Neural cell (in vitro differentiated cells): ENCODE results near the gene NRG3. TPM values are rescaled to one million over a fixed set of nuclear protein-coding genes. Genes with fewer than 3 reads are reported as not detected.

Experiments
- H2AFZ ChIP-seq: fragments of 200-600, 300-800 bp; sonication (generic), shearing (Covaris generic); 2 replicates; pipeline ENCODE4 v1.6.0; 2014; ENCODE audit warnings: low read depth, mild to moderate bottlenecking, antibody characterized with exemption, low read length, moderate library complexity
- H3F3A ChIP-seq: fragments of 200-600 bp; shearing (Covaris generic); 2 replicates; pipeline ENCODE4 v1.6.1; 2016; ENCODE audit warnings: mild to moderate bottlenecking, moderate library complexity, mixed read lengths, antibody characterized with exemption, low read length; ENCODE audit not compliant: insufficient read depth, poor library complexity, severe bottlenecking
- H3K27ac ChIP-seq: fragments of 200-600, 300-800 bp; sonication (generic), shearing (Covaris generic); 2 replicates; pipeline ENCODE4 v1.5.1; 2014; ENCODE audit warnings: mild to moderate bottlenecking, low read length, moderate library complexity
- H3K27me3 ChIP-seq: fragments of 300-800, 200-600 bp; sonication (generic), shearing (Covaris generic); 2 replicates; pipeline ENCODE4 v1.6.0; 2014; ENCODE audit warnings: mild to moderate bottlenecking, low read depth, low read length, moderate library complexity; ENCODE audit not compliant: insufficient read depth
- H3K36me3 ChIP-seq: fragments of 300-800, 200-600 bp; sonication (generic), shearing (Covaris generic); 2 replicates; pipeline ENCODE4 v1.5.1; 2014; ENCODE audit warnings: mild to moderate bottlenecking, antibody characterized with exemption, low read length, moderate library complexity; ENCODE audit not compliant: insufficient read depth
- H3K4me2 ChIP-seq: fragments of 300-800, 200-600 bp; sonication (generic), shearing (Covaris generic); 2 replicates; pipeline ENCODE4 v1.6.0; 2014; ENCODE audit warnings: mild to moderate bottlenecking, low read length
- H3K4me3 ChIP-seq: fragments of 300-800, 200-600 bp; sonication (generic), shearing (Covaris generic); 2 replicates; pipeline ENCODE4 v1.5.1; 2014; ENCODE audit warnings: mild to moderate bottlenecking, low read length, moderate library complexity
- H3K79me2 ChIP-seq: fragments of 200-600 bp; shearing (Covaris generic); replicated peaks from 2 replicates; pipeline ENCODE4 v1.6.0; 2014; ENCODE audit warnings: mild to moderate bottlenecking, low read length, moderate library complexity; ENCODE audit not compliant: insufficient read depth
- H3K9ac ChIP-seq: fragments of 300-800, 200-600 bp; sonication (generic), shearing (Covaris generic); 2 replicates; pipeline ENCODE4 v1.6.1; 2016; ENCODE audit warnings: mild to moderate bottlenecking, low read length, mixed read lengths
- H3K9me2 ChIP-seq: fragments of 200-600 bp; shearing (Covaris generic); 2 replicates; pipeline ENCODE4 v1.6.1; 2016; ENCODE audit warnings: mild to moderate bottlenecking, low read length, mixed read lengths; ENCODE audit not compliant: insufficient read depth
- H3K9me3 ChIP-seq: fragments of 200-600, 300-800 bp; sonication (generic), shearing (Covaris generic); 2 replicates; pipeline ENCODE4 v1.6.1; 2016; ENCODE audit warnings: mild to moderate bottlenecking, mixed run types, low read length, moderate library complexity, mixed read lengths
- H4K20me1 ChIP-seq: fragments of 200-600 bp; shearing (Covaris generic); 2 replicates; pipeline ENCODE4 v1.6.1; 2016; ENCODE audit warnings: mild to moderate bottlenecking, mixed run types; ENCODE audit not compliant: insufficient read depth
- CTCF ChIP-seq: fragments of 450-650 bp; IDR thresholded peaks from 2 replicates; pipeline ENCODE4 v1.5.1; 2014; ENCODE audit warnings: antibody characterized with exemption, mild to moderate bottlenecking, moderate library complexity; ENCODE audit not compliant: poor library complexity, severe bottlenecking
- EP300 ChIP-seq: fragments of 450-650 bp; conservative IDR thresholded peaks from 2 replicates; pipeline ENCODE4 v1.6.1; 2014; ENCODE audit warnings: antibody characterized with exemption, mild to moderate bottlenecking, moderate library complexity; ENCODE audit not compliant: poor library complexity, severe bottlenecking
- EZH2 ChIP-seq: fragments of 200-600, 300-800 bp; shearing (Covaris generic), sonication (generic); IDR thresholded peaks from 2 replicates; pipeline ENCODE4 v1.6.1; 2014; ENCODE audit warnings: antibody characterized with exemption, low read length, borderline replicate concordance, mild to moderate bottlenecking; ENCODE audit not compliant: insufficient read depth, poor library complexity, severe bottlenecking
- MXI1 ChIP-seq: fragments of 450-650 bp; conservative IDR thresholded peaks from 2 replicates; pipeline ENCODE4 v1.6.1; 2014; ENCODE audit warnings: antibody characterized with exemption, mild to moderate bottlenecking; ENCODE audit not compliant: poor library complexity, severe bottlenecking
- POLR2AphosphoS5 ChIP-seq: IDR thresholded peaks from 2 replicates; pipeline ENCODE4 v1.6.1; 2012
- RAD21 ChIP-seq: fragments of 450-650 bp; conservative IDR thresholded peaks from 2 replicates; pipeline ENCODE4 v1.6.1; 2014; ENCODE audit warnings: antibody characterized with exemption, mild to moderate bottlenecking, moderate library complexity
- SMC3 ChIP-seq: fragments of 450-650 bp; conservative IDR thresholded peaks from 2 replicates; pipeline ENCODE4 v1.6.1; 2014; ENCODE audit warnings: antibody characterized with exemption, mild to moderate bottlenecking, moderate library complexity; ENCODE audit not compliant: poor library complexity
- TAF1 ChIP-seq: IDR thresholded peaks from 2 replicates; pipeline ENCODE4 v1.6.1; 2012; ENCODE audit warnings: low read depth
- polyA plus RNA-seq: library from polyadenylated mRNA; depleted of rRNA; stranded (reverse); fragments of >200 nt; gene quantifications from 2 replicates; pipeline ENCODE4 v1.2.3, GENCODE V29; 2014
- TF ChIP-seq, protein P1 (sequence below): IDR thresholded peaks from 2 replicates; pipeline ENCODE4 v1.6.1; 2012; ENCODE audit warnings: borderline replicate concordance

The NRG3 gene
- polyA plus RNA-seq, 1 donor from 2014 or later, result 14.0 TPM

- no peak overlapping the region for H3K27ac ChIP-seq
- TF ChIP-seq SMC3, result no peak
- TF ChIP-seq TAF1, result no peak
- TF ChIP-seq, protein P1, sequence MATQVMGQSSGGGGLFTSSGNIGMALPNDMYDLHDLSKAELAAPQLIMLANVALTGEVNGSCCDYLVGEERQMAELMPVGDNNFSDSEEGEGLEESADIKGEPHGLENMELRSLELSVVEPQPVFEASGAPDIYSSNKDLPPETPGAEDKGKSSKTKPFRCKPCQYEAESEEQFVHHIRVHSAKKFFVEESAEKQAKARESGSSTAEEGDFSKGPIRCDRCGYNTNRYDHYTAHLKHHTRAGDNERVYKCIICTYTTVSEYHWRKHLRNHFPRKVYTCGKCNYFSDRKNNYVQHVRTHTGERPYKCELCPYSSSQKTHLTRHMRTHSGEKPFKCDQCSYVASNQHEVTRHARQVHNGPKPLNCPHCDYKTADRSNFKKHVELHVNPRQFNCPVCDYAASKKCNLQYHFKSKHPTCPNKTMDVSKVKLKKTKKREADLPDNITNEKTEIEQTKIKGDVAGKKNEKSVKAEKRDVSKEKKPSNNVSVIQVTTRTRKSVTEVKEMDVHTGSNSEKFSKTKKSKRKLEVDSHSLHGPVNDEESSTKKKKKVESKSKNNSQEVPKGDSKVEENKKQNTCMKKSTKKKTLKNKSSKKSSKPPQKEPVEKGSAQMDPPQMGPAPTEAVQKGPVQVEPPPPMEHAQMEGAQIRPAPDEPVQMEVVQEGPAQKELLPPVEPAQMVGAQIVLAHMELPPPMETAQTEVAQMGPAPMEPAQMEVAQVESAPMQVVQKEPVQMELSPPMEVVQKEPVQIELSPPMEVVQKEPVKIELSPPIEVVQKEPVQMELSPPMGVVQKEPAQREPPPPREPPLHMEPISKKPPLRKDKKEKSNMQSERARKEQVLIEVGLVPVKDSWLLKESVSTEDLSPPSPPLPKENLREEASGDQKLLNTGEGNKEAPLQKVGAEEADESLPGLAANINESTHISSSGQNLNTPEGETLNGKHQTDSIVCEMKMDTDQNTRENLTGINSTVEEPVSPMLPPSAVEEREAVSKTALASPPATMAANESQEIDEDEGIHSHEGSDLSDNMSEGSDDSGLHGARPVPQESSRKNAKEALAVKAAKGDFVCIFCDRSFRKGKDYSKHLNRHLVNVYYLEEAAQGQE, result no peak
- no peak for TF ChIP-seq EP300
- no peak for TF ChIP-seq RAD21
- no peak for TF ChIP-seq MXI1
- TF ChIP-seq POLR2AphosphoS5, result no peak
- no peak for TF ChIP-seq CTCF
- no peak for TF ChIP-seq EZH2
- H3K36me3 ChIP-seq, result no peaks in the 10 kb centered on the region
- no peaks in the 10 kb centered on the region for H4K20me1 ChIP-seq
- no peaks in the 10 kb centered on the region for H3F3A ChIP-seq
- no peak overlapping the region for H2AFZ ChIP-seq
- H3K4me2 ChIP-seq, result no peak overlapping the region
- H3K79me2 ChIP-seq, result no peaks in the 10 kb centered on the region
- no peak overlapping the region for H3K4me3 ChIP-seq
- H3K9me3 ChIP-seq, result no peaks in the 10 kb centered on the region
- H3K9me2 ChIP-seq, result no peaks in the 10 kb centered on the region
- no peak overlapping the region for H3K9ac ChIP-seq
- H3K27me3 ChIP-seq, result no peaks in the 10 kb centered on the region
Measured at GRCh38 chr10:82072124-82072523, 197.1 kb downstream of the NRG3 start.

- Histone ChIP-seq H3K27ac (no peak overlapping the region), H3K9me3 (no peaks in the 10 kb centered on the region), H3K79me2 (no peaks in the 10 kb centered on the region), H3K36me3 (no peaks in the 10 kb centered on the region), H3K4me3 (no peak overlapping the region), H3F3A (no peaks in the 10 kb centered on the region), H3K9me2 (no peaks in the 10 kb centered on the region), H3K4me2 (no peak overlapping the region), H4K20me1 (no peaks in the 10 kb centered on the region), H3K27me3 (no peaks in the 10 kb centered on the region), H3K9ac (no peak overlapping the region), H2AFZ (no peak overlapping the region)
- no peak for TF ChIP-seq EP300
Measured at GRCh38 chr10:82075605-82076004, 200.6 kb downstream of the NRG3 start.

GRCh38 chr10:82084496-82084895 lies 209.5 kb downstream of the NRG3 start:
- Histone ChIP-seq H3K79me2 (no peaks in the 10 kb centered on the region), H3K27ac (no peak overlapping the region), H3K9me3 (no peaks in the 10 kb centered on the region), H3K9me2 (no peaks in the 10 kb centered on the region), H3K4me3 (no peak overlapping the region), H3K4me2 (no peak overlapping the region), H4K20me1 (no peaks in the 10 kb centered on the region), H3K36me3 (no peaks in the 10 kb centered on the region), H3F3A (no peaks in the 10 kb centered on the region), H3K27me3 (no peaks in the 10 kb centered on the region), H2AFZ (no peak overlapping the region), H3K9ac (no peak overlapping the region)
- TF ChIP-seq TAF1, result no peak
- no peak for TF ChIP-seq MXI1
- TF ChIP-seq POLR2AphosphoS5, result no peak
- TF ChIP-seq CTCF, result no peak
- TF ChIP-seq EP300, result no peak
- TF ChIP-seq, protein P1, result no peak
- TF ChIP-seq SMC3, result no peak
- TF ChIP-seq EZH2, result no peak
- no peak for TF ChIP-seq RAD21
